Liver (tissue), 9 donors: ENCODE data around the gene HJV. TPM values are rescaled to one million over a fixed set of nuclear protein-coding genes. Genes with fewer than 3 reads are reported as not detected.

Source experiments
- DNase-seq: peaks from one replicate; pipeline ENCODE4 v3.0.0-alpha.2; 2017; ENCODE audit warnings: low spot score
- H3K27ac ChIP-seq, 2 donors: one replicate each; pipeline ENCODE4 v1.7.0; 2013; ENCODE audit warnings: inconsistent platforms in 2 of 2, low read length in 2 of 2, control low read depth in 1 of 2, low read depth in 1 of 2, mild to moderate bottlenecking in 1 of 2
- H3K27me3 ChIP-seq, 4 donors: one replicate each; pipeline versions ENCODE4 v1.6.1 to v1.7.0; 2013; ENCODE audit warnings: low read length in 3 of 4, inconsistent platforms in 1 of 4, mild to moderate bottlenecking in 1 of 4, moderate library complexity in 1 of 4; ENCODE audit not compliant: control insufficient read depth in 4 of 4, insufficient read depth in 4 of 4
- H3K36me3 ChIP-seq, 4 donors: one replicate each; pipeline versions ENCODE4 v1.6.1 to v1.7.0; 2013; ENCODE audit warnings: low read length in 3 of 4, mild to moderate bottlenecking in 3 of 4, low read depth in 1 of 4, moderate library complexity in 1 of 4; ENCODE audit not compliant: control insufficient read depth in 4 of 4, insufficient read depth in 3 of 4
- H3K4me1 ChIP-seq, 4 donors: one replicate each; pipeline versions ENCODE4 v1.6.1 to v1.7.0; 2013; ENCODE audit warnings: low read length in 3 of 4, mild to moderate bottlenecking in 3 of 4, moderate library complexity in 1 of 4; ENCODE audit not compliant: control insufficient read depth in 4 of 4, insufficient read depth in 4 of 4
- H3K4me3 ChIP-seq, 3 donors: one replicate each; pipeline versions ENCODE4 v1.6.1 to v1.7.0; 2013; ENCODE audit warnings: low read length in 3 of 3, control low read depth in 1 of 3, low read depth in 1 of 3, mild to moderate bottlenecking in 1 of 3
- H3K9ac ChIP-seq, 2 donors: one replicate each; pipeline ENCODE4 v1.7.0; 2013; ENCODE audit warnings: low read length in 2 of 2, mild to moderate bottlenecking in 2 of 2, moderate library complexity in 2 of 2, control low read depth in 1 of 2, low read depth in 1 of 2
- H3K9me3 ChIP-seq, 4 donors: one replicate each; pipeline versions ENCODE4 v1.6.1 to v1.7.0; 2013; ENCODE audit warnings: low read length in 3 of 4; ENCODE audit not compliant: control insufficient read depth in 4 of 4
- EGR1 ChIP-seq, 2 donors: IDR thresholded peaks; 2 replicates each; pipeline ENCODE4 v1.6.1; 2016 to 2018; ENCODE audit warnings: antibody characterized with exemption in 2 of 2, low read depth in 2 of 2
- FOXA1 ChIP-seq: IDR thresholded peaks from 2 replicates; pipeline ENCODE4 v1.6.1; 2016; ENCODE audit warnings: antibody characterized with exemption
- FOXA2 ChIP-seq: IDR thresholded peaks from 2 replicates; pipeline ENCODE4 v1.6.1; 2016; ENCODE audit warnings: antibody characterized with exemption
- GABPA ChIP-seq, 2 donors: IDR thresholded peaks in 1 of 2; conservative IDR thresholded peaks in 1 of 2; 2 replicates each; pipeline ENCODE4 v1.6.1; 2016; ENCODE audit warnings: antibody characterized with exemption in 2 of 2, mild to moderate bottlenecking in 1 of 2, moderate library complexity in 1 of 2
- HNF4A ChIP-seq, 2 donors: conservative IDR thresholded peaks; 2 replicates each; pipeline ENCODE4 v1.6.1; 2016; ENCODE audit warnings: antibody characterized with exemption in 2 of 2, mild to moderate bottlenecking in 2 of 2
- HNF4G ChIP-seq: IDR thresholded peaks from 2 replicates; pipeline ENCODE4 v1.6.1; 2016; ENCODE audit warnings: antibody characterized with exemption
- JUND ChIP-seq, 2 donors: IDR thresholded peaks; 2 replicates each; pipeline ENCODE4 v1.6.1; 2016; ENCODE audit warnings: antibody characterized with exemption in 2 of 2
- NR2F2 ChIP-seq: IDR thresholded peaks from 2 replicates; pipeline ENCODE4 v1.6.1; 2016; ENCODE audit warnings: antibody characterized with exemption
- RAD21 ChIP-seq, 2 donors: IDR thresholded peaks; 2 replicates each; pipeline ENCODE4 v1.6.1; 2016; ENCODE audit warnings: antibody characterized with exemption in 2 of 2, mild to moderate bottlenecking in 2 of 2
- RXRA ChIP-seq, 2 donors: IDR thresholded peaks; 2 replicates each; pipeline ENCODE4 v1.6.1; 2017 to 2018; ENCODE audit warnings: antibody characterized with exemption in 2 of 2, mild to moderate bottlenecking in 1 of 2
- SP1 ChIP-seq: IDR thresholded peaks from 2 replicates; pipeline ENCODE4 v1.6.1; 2018; ENCODE audit warnings: antibody characterized with exemption, mild to moderate bottlenecking
- TAF1 ChIP-seq: conservative IDR thresholded peaks from 2 replicates; pipeline ENCODE4 v1.6.1; 2016; ENCODE audit warnings: antibody characterized with exemption, mild to moderate bottlenecking
- YY1 ChIP-seq: IDR thresholded peaks from 2 replicates; pipeline ENCODE4 v1.6.1; 2016; ENCODE audit warnings: antibody characterized with exemption, mild to moderate bottlenecking
- WGBS: extraction: QIAGEN DNeasy Blood & Tissue Kit; methylation state at CpG from one replicate; pipeline ENCODE4 v1.1.7; 2013; 5-methylcytosine and 5-hydroxymethylcytosine counted together
- polyA plus RNA-seq, 2 donors: library from polyadenylated mRNA; stranded (reverse) in 1 of 2; unstranded in 1 of 2; fragments of 200-250 nt in 1 of 2; fragments of >200 nt in 1 of 2; fragmentation: Nextera tagmentation in 1 of 2; extraction: Ambion mirVana in 1 of 2; gene quantifications; one replicate each; pipeline versions ENCODE4 v1.2.1 to v1.2.3, GENCODE V29; 2013 to 2015
- total RNA-seq, 2 donors: library from RNA; depleted of rRNA; stranded (reverse); fragments of >200 nt; gene quantifications; one replicate each; pipeline ENCODE4 v1.2.3, GENCODE V29; 2014
- TF ChIP-seq, protein P1 (sequence below): fragments of 150-350 bp; IDR thresholded peaks from 2 replicates; pipeline ENCODE4 v1.5.1; 2017; ENCODE audit warnings: improper control_type of control experiment, low read depth, low read length; ENCODE audit not compliant: missing input control
- TF ChIP-seq, protein P2 (sequence below): IDR thresholded peaks from 2 replicates; pipeline ENCODE4 v1.6.1; 2016; ENCODE audit warnings: antibody characterized with exemption
- TF ChIP-seq, protein P3 (sequence below): IDR thresholded peaks from 2 replicates; pipeline ENCODE4 v1.6.1; 2016; ENCODE audit warnings: antibody characterized with exemption, mild to moderate bottlenecking
- donor health status: healthy.
- donor health status: healthy.
- donor health status: healthy.
- donor health status: healthy.
- donor health status: healthy.

HJV gene
- total and polyA plus RNA-seq, 4 donors = 68.0 to 138 (median 97.6) TPM

DNA sequence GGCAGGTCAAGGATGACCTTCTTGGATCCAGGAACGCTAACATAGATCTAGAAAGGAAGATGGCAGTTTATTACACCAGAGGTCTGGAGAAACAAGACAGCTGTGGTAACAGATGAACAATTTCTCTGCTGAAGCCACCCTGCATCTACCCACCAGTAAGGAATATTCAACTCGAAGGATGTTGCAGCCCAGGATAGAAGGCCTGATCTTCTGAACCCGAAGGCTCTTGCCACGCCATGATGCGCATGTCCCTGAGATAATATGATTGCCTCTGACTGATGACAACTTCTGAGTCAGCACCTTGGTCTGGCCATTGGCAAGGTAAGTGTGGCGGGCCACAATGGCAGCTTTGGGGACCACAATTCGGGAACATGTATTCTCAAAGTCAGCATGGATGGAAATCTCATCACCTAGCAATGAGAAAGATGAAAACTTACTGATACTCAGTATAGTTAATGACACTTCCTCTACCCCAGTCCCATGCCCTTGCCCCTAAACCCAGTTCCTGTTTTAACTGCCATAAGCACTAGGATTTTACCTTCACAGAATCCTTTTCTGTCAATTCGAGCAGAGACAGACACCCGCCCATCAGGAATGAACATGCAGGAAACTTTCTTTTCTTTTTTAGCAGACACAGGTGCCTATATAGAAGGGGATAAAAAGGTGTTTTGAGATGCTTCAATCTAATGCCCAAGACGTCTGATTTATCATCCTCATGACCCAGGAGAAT is 27.0 kb downstream of the HJV start:
- H3K4me3 ChIP-seq = peak overlapping the region; percentile 63 to 100 (median 86)
- TF ChIP-seq SP1 (peak; percentile 6), NR2F2 (no peak)
- DNase-seq = no peak
- H3K36me3 ChIP-seq = peaks cover 6 to 29% (median 20%) of the 10 kb centered on the region in 4 donors
- no peaks in the 10 kb centered on the region for H3K27me3 ChIP-seq
- peak overlapping the region; percentile 79 to 95 for H3K27ac ChIP-seq
- H3K4me1 ChIP-seq = peaks cover 10 to 64% (median 41%) of the 10 kb centered on the region in 4 donors
- 48% methylated on average over 10 of the region's 10 CpGs for WGBS
- H3K9ac ChIP-seq = peak overlapping the region; percentile 86 to 89
- no peaks in the 10 kb centered on the region for H3K9me3 ChIP-seq

DNA sequence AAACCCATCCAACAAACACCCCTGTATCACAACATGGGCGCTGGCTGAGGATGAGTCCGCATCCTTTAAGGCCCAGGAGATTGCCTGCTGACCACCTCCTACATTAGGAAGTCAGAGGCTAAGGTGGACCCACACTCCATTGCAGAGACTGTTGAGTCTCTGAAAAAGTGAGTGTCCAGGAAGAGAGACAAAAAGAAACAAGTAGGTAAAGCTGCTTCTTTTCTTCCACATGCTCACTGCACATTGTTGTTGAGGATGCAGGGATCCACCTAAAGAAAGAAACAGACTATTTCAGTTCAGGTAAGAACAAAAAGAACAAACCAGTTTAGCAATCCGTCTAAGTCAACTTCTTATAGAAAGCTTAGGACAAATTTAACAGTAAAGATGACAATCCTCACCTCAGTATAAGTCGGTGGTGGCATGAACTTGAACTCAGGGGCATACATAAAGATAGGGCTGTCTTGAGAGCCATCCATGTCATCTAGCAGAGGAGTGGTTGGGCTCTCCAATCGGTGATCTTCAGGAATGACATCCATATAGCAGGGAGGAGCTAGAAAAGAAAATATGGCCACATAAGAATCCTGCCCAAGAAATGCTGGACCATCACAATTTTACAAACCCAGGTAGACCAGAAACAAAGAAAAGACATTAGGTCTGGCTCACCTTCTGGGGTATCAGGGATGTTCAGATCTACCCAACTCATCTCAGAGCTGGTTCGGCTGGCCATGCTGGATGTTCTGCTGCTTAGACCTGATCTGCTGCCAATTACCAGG is 27.7 kb downstream of the HJV start:
- Histone ChIP-seq H3K27ac (peak overlapping the region; percentile 79 to 95), H3K9ac (peak overlapping the region; percentile 86 to 89), H3K27me3 (no peaks in the 10 kb centered on the region), H3K4me3 (peak overlapping the region; percentile 63 to 100 (median 86)), H3K9me3 (no peaks in the 10 kb centered on the region), H3K4me1 (peaks cover 10 to 57% (median 36%) of the 10 kb centered on the region in 4 donors), H3K36me3 (peaks cover 6 to 29% (median 20%) of the 10 kb centered on the region in 4 donors)
- 53% methylated on average over 6 of the region's 6 CpGs for WGBS
- no peak for DNase-seq
- TF ChIP-seq EGR1 (IDR thresholded peaks at IDR 0.05; ENCODE audit: low read depth in 2 of 2) (no peak), FOXA1 (no peak), GABPA (IDR thresholded peaks at IDR 0.05 in 1 of 2, conservative IDR thresholded peaks at IDR 0.05 in 1 of 2) (no peak), JUND (IDR thresholded peaks at IDR 0.05) (no peak), SP1 (no peak), TAF1 (no peak), YY1 (no peak), FOXA2 (no peak), NR2F2 (no peak), RAD21 (IDR thresholded peaks at IDR 0.05) (no peak)

DNA sequence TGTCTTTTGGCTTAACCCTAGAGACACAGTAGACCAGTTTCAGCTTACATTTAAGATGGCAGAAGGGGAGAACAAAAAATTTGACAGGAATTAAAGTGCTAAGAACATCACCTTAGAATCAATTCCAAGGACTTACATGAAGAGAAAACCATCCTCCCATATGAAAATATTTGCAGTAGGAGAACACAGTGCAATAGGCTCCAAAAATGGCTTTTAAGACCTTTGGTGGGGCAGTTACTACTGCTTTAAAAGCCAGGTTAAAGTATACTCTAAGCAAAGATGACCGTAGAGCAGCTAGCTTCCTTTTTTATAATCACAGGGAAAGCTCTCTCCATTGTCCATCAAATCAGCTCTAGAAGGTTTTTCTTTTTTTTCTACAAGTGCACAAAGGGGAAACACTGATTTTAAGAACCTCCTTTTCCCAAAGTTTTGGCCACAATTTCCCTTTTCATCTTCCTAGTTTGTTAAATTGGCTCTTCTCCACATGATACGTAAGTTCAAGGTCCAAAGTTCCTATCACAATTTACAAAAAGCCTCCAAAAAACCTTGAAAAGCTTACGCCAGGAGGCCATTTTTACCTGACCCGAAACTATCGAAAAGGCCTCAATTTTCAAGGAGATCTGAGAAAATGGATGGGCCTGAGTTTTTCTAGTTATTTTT is 28.4 kb downstream of the HJV start:
- Histone ChIP-seq H3K4me1 (peaks cover 9 to 50% (median 33%) of the 10 kb centered on the region in 4 donors), H3K9ac (peak overlapping the region in 1 of 2 donors; percentile 89), H3K9me3 (no peaks in the 10 kb centered on the region), H3K27ac (peak overlapping the region in 1 of 2 donors; percentile 79), H3K27me3 (no peaks in the 10 kb centered on the region), H3K36me3 (peaks cover 6 to 29% (median 20%) of the 10 kb centered on the region in 4 donors), H3K4me3 (peak overlapping the region in 2 of 3 donors; percentile 63 to 86)
- 23% methylated on average over 5 of the region's 5 CpGs for WGBS
- peak; percentile 18 to 39 for TF ChIP-seq RXRA (IDR thresholded peaks at IDR 0.05)
- TF ChIP-seq YY1 = peak; percentile 91
- peak; percentile 65 for TF ChIP-seq HNF4G
- TF ChIP-seq, protein P1, sequence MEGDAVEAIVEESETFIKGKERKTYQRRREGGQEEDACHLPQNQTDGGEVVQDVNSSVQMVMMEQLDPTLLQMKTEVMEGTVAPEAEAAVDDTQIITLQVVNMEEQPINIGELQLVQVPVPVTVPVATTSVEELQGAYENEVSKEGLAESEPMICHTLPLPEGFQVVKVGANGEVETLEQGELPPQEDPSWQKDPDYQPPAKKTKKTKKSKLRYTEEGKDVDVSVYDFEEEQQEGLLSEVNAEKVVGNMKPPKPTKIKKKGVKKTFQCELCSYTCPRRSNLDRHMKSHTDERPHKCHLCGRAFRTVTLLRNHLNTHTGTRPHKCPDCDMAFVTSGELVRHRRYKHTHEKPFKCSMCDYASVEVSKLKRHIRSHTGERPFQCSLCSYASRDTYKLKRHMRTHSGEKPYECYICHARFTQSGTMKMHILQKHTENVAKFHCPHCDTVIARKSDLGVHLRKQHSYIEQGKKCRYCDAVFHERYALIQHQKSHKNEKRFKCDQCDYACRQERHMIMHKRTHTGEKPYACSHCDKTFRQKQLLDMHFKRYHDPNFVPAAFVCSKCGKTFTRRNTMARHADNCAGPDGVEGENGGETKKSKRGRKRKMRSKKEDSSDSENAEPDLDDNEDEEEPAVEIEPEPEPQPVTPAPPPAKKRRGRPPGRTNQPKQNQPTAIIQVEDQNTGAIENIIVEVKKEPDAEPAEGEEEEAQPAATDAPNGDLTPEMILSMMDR = no peak
- TF ChIP-seq, protein P2, sequence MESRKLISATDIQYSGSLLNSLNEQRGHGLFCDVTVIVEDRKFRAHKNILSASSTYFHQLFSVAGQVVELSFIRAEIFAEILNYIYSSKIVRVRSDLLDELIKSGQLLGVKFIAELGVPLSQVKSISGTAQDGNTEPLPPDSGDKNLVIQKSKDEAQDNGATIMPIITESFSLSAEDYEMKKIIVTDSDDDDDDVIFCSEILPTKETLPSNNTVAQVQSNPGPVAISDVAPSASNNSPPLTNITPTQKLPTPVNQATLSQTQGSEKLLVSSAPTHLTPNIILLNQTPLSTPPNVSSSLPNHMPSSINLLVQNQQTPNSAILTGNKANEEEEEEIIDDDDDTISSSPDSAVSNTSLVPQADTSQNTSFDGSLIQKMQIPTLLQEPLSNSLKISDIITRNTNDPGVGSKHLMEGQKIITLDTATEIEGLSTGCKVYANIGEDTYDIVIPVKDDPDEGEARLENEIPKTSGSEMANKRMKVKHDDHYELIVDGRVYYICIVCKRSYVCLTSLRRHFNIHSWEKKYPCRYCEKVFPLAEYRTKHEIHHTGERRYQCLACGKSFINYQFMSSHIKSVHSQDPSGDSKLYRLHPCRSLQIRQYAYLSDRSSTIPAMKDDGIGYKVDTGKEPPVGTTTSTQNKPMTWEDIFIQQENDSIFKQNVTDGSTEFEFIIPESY = no peak
- no peak for TF ChIP-seq TAF1
- TF ChIP-seq SP1 = peak; percentile 39
- TF ChIP-seq, protein P3, sequence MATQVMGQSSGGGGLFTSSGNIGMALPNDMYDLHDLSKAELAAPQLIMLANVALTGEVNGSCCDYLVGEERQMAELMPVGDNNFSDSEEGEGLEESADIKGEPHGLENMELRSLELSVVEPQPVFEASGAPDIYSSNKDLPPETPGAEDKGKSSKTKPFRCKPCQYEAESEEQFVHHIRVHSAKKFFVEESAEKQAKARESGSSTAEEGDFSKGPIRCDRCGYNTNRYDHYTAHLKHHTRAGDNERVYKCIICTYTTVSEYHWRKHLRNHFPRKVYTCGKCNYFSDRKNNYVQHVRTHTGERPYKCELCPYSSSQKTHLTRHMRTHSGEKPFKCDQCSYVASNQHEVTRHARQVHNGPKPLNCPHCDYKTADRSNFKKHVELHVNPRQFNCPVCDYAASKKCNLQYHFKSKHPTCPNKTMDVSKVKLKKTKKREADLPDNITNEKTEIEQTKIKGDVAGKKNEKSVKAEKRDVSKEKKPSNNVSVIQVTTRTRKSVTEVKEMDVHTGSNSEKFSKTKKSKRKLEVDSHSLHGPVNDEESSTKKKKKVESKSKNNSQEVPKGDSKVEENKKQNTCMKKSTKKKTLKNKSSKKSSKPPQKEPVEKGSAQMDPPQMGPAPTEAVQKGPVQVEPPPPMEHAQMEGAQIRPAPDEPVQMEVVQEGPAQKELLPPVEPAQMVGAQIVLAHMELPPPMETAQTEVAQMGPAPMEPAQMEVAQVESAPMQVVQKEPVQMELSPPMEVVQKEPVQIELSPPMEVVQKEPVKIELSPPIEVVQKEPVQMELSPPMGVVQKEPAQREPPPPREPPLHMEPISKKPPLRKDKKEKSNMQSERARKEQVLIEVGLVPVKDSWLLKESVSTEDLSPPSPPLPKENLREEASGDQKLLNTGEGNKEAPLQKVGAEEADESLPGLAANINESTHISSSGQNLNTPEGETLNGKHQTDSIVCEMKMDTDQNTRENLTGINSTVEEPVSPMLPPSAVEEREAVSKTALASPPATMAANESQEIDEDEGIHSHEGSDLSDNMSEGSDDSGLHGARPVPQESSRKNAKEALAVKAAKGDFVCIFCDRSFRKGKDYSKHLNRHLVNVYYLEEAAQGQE = no peak
- no peak for TF ChIP-seq FOXA2
- TF ChIP-seq NR2F2 = peak; percentile 15
- no peak for TF ChIP-seq RAD21 (IDR thresholded peaks at IDR 0.05)
- TF ChIP-seq FOXA1 = no peak
- peak; percentile 83 to 85 for TF ChIP-seq HNF4A (conservative IDR thresholded peaks at IDR 0.05)
- no peak for TF ChIP-seq EGR1 (IDR thresholded peaks at IDR 0.05; ENCODE audit: low read depth in 2 of 2)
- no peak for TF ChIP-seq GABPA (IDR thresholded peaks at IDR 0.05 in 1 of 2, conservative IDR thresholded peaks at IDR 0.05 in 1 of 2)
- no peak for DNase-seq
